ENCODE measurements around the gene CCDC77.

CCDC77 gene

DNA sequence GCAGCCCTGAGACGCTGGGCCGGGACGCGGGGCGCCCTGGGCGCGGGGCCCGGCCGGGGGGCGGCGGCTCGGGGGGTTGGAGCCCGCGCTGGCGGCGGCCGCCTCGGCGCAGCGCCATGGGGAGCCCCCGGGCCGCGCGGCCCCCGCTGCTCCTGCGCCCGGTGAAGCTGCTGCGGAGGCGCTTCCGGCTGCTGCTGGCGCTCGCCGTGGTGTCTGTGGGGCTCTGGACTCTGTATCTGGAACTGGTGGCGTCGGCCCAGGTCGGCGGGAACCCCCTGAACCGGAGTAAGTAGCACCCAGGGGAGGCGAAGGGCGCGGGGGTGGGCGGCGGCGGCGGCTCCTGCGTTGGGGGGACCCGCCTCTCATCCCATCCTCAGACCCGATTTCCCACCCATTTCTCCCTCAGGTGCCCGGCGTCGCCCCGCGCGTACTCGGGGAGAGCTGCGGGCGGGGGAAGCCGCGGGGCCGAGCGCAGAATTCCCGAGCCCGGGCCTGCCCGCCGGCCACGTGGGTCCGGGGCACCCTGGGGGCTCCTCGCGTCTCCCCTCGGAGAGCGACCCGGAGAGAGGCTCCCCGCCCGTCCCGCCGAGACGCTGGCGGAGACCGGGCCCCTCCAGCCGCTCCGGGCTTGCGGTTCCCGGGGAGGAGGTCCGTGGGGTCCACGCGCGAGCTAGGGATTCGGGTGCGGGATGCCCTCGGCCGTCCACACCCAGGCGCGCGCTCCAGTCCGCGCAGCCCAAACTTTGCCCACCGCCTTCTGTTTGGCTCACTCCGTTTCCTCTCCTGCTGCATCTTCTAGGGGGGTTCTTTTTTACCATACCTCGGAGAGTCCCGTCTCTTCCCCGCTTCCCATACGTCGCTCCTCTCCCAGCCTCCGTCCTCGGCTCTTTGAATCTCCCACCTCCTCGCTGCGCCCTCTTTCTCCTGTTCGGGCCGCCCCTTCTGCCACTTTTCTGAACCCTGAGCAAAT lies 59.1 kb downstream of the CCDC77 start:
- no peak for DNase-seq (ENCODE audit: low read depth)
- H3K4me3 ChIP-seq (ENCODE audit: control insufficient read depth, low read depth, low read length): no peak overlapping the region
- TF ChIP-seq, protein P1, sequence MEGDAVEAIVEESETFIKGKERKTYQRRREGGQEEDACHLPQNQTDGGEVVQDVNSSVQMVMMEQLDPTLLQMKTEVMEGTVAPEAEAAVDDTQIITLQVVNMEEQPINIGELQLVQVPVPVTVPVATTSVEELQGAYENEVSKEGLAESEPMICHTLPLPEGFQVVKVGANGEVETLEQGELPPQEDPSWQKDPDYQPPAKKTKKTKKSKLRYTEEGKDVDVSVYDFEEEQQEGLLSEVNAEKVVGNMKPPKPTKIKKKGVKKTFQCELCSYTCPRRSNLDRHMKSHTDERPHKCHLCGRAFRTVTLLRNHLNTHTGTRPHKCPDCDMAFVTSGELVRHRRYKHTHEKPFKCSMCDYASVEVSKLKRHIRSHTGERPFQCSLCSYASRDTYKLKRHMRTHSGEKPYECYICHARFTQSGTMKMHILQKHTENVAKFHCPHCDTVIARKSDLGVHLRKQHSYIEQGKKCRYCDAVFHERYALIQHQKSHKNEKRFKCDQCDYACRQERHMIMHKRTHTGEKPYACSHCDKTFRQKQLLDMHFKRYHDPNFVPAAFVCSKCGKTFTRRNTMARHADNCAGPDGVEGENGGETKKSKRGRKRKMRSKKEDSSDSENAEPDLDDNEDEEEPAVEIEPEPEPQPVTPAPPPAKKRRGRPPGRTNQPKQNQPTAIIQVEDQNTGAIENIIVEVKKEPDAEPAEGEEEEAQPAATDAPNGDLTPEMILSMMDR (conservative IDR thresholded peaks at IDR 0.05; ENCODE audit: control insufficient read depth, insufficient read depth, low read depth, low read length): no peak

DNA sequence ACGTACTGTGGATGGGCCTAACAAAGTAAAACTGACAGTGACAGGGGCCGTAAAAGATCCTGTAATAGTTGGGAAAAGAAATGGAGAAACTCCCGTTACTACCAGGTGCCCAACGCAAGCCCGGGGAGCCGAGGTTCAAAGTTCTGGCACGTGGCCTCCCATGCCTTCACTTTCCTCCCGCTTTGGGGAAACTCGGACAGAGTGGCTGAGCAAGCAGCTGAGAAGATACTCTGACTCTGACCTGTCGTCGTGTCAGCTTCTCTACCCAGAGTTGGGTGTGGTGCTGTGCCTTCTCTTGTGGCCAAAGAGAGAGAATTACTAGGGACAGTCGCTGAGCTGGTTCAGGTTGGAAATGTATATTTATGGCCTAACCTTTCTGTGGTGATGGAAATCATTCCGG lies 60.0 kb downstream of the CCDC77 start:
- TF ChIP-seq, protein P1 (conservative IDR thresholded peaks at IDR 0.05; ENCODE audit: control insufficient read depth, insufficient read depth, low read depth, low read length): no peak
- no peak overlapping the region for H3K4me3 ChIP-seq (ENCODE audit: control insufficient read depth, low read depth, low read length)
- no peak for DNase-seq (ENCODE audit: low read depth)

DNA sequence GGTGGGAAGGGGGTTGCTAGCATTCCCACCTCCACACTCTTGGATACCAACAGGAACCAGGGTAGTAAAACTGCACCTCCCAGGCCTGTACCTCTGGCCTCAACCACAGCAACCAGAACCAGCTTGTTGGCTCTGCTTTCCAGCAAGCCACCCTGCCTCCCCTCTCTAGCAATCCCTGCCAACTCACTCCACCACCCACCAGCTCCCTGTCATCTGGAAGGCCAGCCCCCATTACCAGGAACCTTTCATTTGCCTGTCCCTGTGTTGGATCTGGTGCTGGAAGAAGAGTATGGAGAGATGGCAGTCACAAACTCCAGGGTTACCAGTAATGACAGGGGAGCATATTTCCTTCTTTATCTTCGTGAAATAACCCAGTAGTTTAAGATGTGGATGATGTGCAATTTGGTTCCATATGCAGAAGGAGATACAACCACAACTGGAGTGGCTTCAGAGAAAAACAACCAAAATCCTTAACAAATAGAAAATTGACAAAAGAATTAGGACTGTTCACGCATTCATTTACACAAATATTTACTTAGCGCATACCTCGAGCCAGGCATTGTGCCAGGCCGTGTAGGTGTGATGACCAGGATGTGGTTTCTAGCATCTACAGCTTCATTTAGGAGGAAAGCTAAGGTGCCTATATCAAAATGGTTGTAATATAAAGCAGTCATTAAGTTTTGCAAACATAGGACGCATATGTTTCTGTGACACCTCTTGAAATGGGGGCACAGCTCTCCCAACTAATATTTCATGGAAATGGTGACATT lies 61.7 kb downstream of the CCDC77 start:
- H3K4me3 ChIP-seq (ENCODE audit: control insufficient read depth, low read depth, low read length): no peak overlapping the region
- DNase-seq (ENCODE audit: low read depth): no peak
- TF ChIP-seq, protein P1 (conservative IDR thresholded peaks at IDR 0.05; ENCODE audit: control insufficient read depth, insufficient read depth, low read depth, low read length): no peak

DNA sequence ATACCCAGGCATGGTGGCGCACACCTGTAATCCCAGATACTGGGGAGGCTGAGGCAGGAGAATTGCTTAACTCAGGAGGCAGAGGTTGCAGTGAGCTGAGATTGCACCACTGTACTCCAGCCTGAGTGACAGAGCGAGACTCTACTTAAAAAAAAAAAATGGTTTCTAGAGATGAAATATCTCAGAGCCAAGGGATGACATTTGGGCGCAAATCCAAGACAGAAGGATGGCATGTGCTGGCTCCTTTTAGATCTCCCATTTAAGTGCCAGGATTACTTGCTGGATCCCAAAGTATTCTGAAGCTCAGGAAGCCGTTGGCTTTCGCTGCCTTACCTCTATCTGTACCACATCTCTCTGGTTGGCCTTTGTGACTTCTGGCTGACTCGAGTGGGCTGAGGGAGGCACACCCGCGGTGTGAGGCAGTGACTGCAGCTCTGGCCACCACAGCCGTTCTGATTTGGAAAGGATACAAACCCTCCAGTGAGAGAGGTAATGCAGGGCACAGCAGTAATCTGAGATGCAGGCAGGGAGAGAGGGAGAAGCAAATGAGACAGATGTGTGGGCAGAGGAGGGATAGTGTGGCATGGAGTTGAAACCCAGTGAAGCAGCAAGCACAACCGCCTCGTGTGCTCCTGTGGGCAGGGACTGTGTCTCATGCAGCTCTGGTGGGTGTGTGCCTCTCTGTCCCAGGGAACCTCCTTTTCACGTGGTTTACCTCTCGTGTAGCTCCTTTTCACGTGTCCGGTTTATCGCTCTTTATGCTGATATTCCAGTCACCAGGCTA lies 63.2 kb downstream of the CCDC77 start:
- no peak for DNase-seq (ENCODE audit: low read depth)
- no peak overlapping the region for H3K4me3 ChIP-seq (ENCODE audit: control insufficient read depth, low read depth, low read length)

DNA sequence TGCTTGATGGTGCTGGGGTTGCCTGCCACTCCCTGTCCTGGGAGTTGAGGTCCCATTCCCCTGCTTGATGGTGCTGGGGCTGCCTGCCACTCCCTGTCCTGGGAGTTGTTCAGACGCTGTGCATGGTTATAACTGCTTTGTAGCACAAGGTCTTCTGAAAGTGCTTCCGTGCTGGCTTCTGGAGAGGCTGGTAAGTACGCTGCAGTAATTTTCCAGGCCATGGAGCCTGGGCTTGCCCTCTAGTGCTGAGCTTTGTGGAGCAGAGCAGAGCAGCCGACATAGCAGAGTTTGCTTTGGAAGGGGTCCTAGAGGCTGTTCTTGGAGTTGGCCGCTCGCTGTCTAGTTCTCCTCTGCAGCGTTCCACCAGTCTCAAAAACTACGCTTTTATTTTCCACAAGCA lies 64.6 kb downstream of the CCDC77 start:
- H3K4me3 ChIP-seq (ENCODE audit: control insufficient read depth, low read depth, low read length): no peak overlapping the region
- no peak for DNase-seq (ENCODE audit: low read depth)
- TF ChIP-seq, protein P1 (conservative IDR thresholded peaks at IDR 0.05; ENCODE audit: control insufficient read depth, insufficient read depth, low read depth, low read length): no peak

More for the DNA sequence above, 63.2 kb downstream of the CCDC77 start:
- TF ChIP-seq, protein P1 (conservative IDR thresholded peaks at IDR 0.05; ENCODE audit: control insufficient read depth, insufficient read depth, low read depth, low read length): no peak

DNA sequence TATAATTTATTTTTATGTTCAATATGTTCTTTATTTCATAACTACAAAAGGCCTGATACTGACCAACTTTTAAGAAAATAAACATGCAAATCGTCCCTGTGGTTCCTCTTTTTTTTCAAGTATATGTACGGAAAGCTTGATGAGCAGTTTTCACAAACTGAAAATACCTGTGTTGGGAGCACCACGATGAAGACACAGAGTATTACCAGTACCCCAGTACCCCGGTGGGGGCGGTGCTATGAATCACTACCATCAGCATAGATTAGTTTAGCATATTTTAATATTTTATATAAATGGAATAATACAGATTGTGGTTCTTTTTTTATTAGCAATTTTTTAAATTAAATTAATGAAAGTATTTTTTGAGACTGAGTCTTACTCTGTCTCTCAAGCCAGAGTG lies 65.3 kb downstream of the CCDC77 start:
- H3K4me3 ChIP-seq (ENCODE audit: control insufficient read depth, low read depth, low read length): no peak overlapping the region
- no peak for DNase-seq (ENCODE audit: low read depth)
- TF ChIP-seq, protein P1 (conservative IDR thresholded peaks at IDR 0.05; ENCODE audit: control insufficient read depth, insufficient read depth, low read depth, low read length): no peak
